ENCODE measurements around the gene RIPK4.
"Not testable (repeated sequence)": the region's sequence is repeated elsewhere in the genome, so short reads cannot be mapped to it uniquely, and the experiment has no call there.

RIPK4 gene

GRCh38 chr21:41794600-41794999 lies 27.7 kb upstream of the RIPK4 start:
- DNase-seq = no peak

- no peak for DNase-seq
Observed at GRCh38 chr21:41792711-41793110, 25.9 kb upstream of the RIPK4 start.

- no peak for DNase-seq
Observed at GRCh38 chr21:41786509-41786987, 19.7 kb upstream of the RIPK4 start.

- not testable (repeated sequence) for DNase-seq
Observed at GRCh38 chr21:41785262-41785661, 18.4 kb upstream of the RIPK4 start.

DNA sequence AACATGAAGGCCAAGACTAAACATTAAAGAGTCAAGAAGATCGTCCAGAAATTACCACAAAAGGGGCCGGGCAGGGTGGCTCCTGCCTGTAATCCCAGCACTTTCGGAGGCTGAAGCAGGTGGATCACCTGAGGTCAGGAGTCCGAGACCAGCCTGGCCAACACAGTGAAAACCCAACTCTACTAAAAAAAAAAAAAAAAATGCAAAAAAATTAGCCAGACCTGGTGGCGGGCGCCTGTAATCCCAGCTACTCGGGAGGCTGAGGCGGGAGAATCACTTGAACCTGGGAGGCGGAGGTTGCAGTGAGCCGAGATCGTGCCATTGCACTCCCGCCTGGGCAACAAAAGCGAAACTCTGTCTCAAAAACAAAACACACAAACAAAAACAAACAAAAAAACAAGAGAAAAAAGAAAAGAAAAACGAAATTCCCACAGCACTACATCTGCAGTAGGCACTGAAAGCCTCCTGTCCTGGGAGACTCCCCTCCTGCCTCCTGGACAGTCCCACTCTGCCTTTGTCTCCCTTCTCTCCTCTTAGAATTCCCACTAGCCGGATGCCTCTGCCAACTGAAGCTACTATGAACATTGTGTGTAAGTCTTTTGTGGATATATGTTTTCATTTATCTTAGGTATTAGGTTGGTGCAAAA lies 17.7 kb upstream of the RIPK4 start:
- no peak for DNase-seq

- DNase-seq = peak; percentile 38
Observed at GRCh38 chr21:41783476-41784180, 16.8 kb upstream of the RIPK4 start.

- no peak for DNase-seq
Observed at GRCh38 chr21:41781050-41781410, 14.2 kb upstream of the RIPK4 start.

DNA sequence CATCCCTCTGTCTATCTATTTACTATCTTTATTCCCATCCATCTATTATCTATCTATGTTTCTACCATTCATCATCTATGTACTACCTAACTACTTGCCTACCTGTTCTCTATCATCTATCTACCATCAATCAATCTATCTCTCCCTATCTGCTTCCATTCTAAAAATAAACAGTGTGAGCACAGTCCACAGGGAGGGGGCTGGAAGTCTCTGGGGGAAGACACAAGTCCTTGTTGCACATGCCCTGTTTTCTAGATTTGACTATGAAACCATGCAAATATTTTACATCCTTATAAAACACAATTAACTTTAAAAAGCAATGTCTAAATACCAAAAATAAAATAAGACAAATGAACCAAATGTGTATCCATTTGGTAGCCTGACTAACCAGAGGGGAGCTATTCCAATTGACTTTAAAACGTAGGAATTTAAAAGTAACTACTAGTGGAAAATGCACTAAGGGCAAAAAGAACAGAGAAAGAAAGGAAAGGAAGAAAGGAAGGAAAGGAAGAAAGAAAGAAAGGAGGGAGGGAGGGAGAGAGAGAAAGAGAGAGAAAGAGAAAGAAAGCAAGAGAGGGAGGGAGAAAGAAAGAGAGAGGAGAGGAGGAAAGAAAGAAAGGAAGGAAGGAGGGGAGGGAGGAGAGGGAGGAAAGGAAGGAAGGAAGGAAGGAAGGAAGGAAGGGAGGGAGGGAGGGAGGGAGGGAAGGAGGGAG lies 13.6 kb upstream of the RIPK4 start:
- no peak for DNase-seq

DNA sequence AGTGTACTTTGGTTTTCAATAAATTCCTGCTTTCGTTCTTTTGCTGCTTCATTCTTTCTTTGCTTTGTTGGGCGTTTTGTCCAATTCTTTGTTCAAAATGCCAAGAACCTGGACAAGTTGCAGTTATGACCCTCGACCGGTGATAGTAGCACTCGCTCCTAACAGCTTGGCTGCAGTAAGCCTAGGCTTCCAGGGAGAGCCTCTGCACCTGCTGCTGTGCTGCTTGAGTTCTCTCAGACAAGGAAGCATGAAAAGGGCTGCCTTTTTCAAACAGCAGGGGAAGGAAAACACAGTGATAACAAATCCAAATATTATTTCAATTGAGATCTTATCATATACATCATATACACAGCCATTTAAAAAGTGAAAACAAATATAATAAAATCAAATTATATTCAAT lies 12.8 kb upstream of the RIPK4 start:
- no peak for DNase-seq

GRCh38 chr21:41778930-41779600 lies 12.2 kb upstream of the RIPK4 start:
- DNase-seq = no peak

DNA sequence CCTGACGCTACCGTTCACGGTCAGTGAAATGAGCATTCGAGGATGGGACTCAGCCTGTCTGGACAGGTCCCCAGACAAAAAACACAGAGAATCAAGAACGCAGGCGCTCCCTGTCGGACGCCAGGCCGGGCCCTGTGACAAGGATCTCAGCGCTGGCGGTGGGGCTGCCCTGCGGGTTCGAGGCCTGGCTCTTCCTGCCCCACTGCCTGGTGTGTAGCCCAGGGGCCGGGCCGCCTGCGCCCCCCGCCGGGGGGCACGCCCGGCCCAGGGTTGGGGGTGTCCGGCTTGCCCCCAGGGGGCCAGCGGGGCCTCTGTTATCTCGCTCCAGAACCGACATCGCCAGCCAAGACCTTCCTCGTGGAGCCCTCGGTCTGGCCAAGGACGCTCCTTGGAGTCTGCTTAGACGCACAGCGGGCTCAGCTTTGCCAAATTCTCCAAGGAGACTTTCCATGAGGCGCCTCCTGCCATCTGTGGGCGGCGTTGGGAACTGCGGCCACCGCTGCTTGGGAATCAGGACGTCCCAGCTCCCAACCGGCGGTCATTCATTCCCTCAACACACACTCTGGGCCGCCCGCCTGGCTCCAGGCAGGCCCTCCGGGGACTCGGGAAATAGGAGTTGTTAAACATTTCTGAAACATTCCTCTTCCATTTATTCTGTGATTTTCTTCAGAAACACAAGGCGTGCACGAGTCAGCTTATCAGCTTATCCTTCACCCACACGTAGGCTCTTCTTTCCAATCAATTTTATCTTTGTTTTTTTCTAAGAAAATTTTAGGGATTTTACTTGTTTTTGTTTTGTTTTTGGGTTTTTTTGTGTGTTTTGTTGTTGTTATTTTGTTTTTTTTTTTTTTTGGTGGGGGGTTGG lies 11.3 kb upstream of the RIPK4 start:
- no peak for DNase-seq

DNA sequence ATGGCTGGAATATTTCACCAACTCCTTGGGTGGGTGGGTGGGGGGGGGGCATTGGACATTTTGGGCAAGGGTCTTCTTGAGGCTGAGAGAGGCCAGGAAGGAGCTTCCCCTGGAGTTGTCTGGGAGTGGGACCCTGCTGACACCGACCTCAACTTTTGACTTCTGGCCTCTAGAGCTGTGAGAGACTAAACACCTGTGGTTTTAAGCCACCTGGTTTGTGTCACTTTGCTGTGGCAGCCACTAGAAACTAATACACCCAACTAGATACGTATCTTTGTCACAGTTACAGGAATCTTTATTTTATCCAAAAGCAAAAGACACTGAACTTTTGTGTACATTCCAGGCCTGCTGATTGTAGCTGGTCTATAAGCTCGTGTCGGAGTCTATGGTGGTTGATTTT lies 9.9 kb upstream of the RIPK4 start:
- DNase-seq = no peak

DNA sequence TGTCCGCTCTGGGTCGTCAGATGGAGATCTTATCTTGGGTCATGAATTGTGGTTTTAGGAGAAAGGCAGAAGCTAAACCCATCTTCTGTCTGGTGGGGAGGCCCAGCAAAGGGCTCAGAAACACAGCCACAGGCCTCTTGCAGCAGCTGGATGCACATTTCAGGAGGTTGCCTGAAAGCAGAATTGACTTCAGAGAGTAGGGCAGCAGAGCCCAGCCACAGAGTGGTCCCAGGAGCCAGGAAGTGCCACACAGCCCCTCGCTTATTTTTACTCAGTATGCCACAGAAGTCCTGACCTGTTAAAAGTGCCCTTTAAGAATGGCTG lies 8.3 kb upstream of the RIPK4 start:
- no peak for DNase-seq

- DNase-seq = no peak
Observed at GRCh38 chr21:41774467-41775148, 7.8 kb upstream of the RIPK4 start.

- no peak for DNase-seq
Observed at GRCh38 chr21:41772351-41773080, 5.7 kb upstream of the RIPK4 start.

DNA sequence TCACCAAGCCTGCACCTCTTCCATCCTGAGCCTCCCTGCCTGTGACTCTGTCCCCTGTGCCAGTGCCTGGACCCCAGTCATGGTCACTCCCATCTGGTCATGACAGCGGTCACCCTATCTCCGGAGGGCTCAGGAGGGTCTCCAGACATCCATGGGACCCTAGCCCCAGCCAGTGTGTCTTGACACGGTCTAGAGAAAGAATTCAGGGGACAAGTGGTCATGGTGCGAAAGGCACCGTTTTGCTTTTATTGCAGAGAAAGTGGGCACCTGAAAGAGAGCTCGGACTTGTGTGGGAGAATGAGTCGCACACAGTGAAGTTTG lies 4.7 kb upstream of the RIPK4 start:
- DNase-seq = no peak

DNA sequence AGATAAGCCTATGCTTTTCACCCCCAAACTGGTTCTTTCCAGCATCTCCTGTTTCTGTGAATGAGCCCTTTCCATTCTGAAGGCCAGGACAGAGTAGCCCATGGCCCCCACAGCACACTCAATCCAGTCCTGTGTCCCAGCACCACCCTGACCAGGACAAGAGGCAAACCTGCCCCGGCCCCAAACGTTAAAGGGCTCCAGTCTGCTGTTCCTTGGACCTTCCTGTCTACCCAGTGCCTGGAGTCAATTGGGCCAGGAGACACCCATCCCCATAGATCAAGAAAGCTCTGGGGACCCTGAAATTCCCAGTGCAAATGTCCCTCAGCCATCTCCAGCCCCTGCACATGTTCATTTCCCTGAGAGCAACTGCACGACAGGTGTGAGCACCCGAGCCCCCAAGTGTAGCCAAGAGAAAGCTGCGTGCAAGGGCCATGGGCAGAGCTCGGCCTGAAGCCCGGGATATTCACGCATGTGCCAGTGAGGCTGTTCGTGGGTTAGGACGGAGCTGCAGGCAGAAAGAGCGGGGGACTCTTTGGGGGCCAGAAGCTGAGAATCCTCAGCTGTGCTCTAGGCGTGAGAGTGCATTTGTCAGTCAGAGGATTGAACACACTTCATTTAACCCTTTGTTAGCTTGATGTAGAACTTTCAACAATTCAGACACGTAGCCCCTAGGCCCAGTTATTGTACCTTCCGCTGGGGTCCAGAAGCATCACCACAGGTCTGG lies 4.2 kb upstream of the RIPK4 start:
- DNase-seq = no peak

- DNase-seq = no peak
Observed at GRCh38 chr21:41769933-41770332, 3.1 kb upstream of the RIPK4 start.

DNA sequence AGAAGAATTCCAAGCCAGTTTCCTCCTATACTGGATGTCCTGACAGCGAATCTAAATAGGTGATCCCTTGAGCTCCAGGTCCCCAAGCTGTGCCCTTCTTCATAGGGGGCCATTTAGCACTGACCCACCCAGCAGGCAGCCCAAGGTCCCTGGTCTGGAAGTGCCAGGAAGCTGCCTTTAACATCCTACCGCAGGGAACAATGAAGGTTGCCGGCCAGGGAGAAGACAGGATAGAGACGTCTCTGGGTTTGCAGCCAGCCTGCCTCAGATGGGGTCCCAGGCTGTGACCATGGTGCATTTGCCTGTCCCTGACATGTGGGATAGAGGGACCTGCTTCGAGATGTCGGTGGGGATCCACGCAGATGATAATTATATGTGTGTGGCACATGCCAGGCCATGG lies 2.7 kb upstream of the RIPK4 start:
- no peak for DNase-seq

GRCh38 chr21:41769111-41769510 lies 2.3 kb upstream of the RIPK4 start:
- DNase-seq = no peak

All from NCI-H1436 treated with DMSO at 0.1 percent for 48 hours (cell line).